Cerebellar nuclear complex (tissue), 1 donor: ENCODE data around the gene STAT5A.

Experiments used
- DNase-seq, 2 experiments: peaks; one replicate each; lab custom pipeline; 2025; lab: John Stamatoyannopoulos, UW

Gene STAT5A

GRCh38 chr17:42268236-42268635 is 20.1 kb upstream of the STAT5A start:
- DNase-seq: no peak

DNA sequence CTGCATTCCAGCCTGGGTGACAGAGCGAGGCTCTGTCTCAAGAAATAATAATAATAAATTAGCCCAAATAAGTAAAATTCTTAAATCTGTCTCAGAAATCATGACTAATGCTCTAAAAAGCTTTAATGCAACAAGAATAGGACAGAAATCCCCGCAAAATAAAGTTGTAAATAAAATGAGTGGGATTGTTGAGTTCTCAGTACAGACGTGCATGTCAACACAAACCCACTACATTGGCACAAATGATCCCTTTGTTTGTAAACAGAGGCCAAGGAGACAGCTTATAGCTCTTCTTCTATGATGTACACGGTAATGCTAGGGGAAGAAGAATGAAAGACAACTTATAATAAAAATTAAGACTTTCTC is 18.1 kb upstream of the STAT5A start:
- DNase-seq: no peak

DNA sequence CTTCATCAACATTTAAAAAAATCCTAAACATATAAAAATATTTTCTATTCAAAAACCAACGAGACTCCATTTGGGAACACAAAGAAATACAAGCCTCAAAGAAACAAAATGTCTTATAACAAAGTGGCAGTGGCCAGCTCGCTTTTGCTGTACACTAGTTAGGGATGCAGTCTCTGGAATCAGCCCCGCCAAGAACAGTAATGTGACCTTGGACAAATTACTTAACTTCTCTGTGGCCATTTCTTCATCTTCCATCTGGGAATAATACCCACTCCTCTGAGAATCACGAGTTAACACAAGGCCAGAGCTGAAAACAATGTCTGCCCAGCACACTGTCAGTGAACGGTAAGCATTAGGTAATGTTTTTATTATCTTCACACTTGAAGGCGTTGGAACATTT is 17.7 kb upstream of the STAT5A start:
- no peak for DNase-seq

DNA sequence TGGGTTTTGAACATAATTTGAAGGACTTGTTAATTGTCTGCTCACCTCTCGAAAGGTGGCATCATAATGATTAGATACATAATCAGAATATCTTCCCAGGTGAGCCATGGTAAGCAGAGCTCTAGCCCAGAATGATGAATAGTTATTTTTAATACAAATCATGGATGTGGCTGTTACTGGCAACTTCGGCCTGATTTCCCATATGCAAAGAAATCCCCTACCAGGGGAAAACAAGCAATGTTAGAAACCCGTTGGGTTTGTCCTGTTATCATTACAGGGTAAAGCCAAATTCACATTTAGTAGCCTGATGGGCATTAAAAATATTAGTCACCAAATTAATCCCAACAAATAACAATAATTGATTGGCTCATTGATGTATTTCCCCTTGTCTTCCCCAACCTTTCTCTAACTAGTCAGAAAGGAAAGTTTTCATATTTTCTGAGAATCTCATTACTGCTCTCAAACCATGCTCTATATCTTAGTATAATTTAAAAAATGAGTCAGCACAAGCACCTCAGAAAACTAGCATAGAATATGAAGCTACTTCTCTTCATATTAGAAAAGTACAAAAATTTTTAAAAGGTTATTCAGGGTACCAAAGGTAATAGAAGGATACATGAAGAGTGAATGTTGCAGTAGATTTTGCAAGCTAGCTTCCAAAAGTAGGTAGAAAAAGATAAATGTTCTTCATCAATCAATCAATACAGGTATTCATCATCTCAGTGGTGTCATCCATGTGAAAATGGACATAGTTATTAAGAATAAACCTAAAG is 17.1 kb upstream of the STAT5A start:
- DNase-seq: no peak

- DNase-seq: no peak
These were observed 16.6 kb upstream of the STAT5A start for GRCh38 chr17:42271779-42272035.

- DNase-seq: no peak
These were observed 16.0 kb upstream of the STAT5A start for GRCh38 chr17:42272162-42272907.

DNA sequence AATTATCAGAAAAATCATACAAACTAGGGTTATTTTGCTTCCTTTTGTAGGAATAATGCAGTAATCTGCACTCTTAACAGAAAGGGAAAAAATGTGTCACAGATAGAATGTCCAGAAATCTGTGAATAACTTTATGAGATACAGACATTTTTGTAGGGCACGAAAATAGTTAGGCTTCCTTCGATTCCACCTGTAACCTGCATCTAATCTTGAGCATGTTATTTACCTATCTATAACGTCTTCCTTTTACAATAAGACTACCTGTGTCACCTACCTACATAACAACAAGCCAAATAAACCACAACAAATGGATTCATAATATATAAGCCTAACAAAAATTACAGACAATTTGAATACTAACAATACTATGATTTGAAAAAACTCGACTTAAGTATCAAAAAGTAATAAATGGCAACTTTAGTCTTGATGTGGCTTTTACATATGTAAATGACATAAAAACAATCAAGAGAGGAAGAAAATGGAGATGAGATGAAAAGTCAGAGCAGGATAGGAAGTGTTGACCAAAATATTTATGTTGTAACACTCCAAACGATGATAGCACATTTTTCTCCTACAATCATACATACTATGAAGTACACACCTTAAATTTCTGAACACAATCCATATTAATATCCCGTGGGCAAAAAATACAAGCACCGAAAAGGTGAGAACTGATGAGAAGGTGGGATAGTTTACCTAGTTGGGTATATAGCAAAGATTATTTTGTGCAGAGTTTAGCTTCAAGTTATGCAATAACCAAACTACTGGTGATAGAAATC is 14.6 kb upstream of the STAT5A start:
- no peak for DNase-seq

GRCh38 chr17:42274253-42274542 is 14.1 kb upstream of the STAT5A start:
- DNase-seq: no peak

DNA sequence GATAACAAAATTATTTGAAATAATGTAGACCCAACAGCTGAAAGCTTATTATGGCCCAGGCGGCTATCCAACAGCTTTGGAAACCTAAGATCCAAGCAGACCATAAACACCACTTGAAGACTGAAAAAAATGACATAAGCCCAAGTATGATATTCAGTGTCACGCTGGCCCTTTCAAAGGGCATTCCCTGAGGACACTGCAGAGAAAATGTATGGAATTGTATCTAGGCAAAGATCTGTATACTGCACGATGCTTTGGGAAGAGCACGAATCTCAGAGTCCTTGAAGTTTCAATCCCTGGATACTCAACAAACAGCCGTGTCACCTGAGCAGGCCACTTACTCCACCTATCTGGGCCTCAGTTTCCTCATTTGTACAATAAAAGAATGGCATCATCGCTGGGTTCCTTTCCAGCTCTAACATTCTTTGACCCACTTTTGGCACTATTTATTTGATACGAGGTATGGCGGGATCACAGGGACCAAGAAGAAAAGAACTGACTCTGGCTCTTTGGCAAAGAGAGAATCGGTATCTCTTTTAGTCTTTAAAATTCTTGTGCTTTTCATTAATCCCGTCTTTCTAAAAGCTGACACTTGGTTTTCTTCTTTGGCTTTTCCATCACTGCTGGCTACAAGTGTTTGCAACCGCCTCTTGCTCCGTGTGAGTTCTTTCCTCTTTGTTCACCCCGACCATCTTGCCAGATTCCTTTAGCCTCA is 13.3 kb upstream of the STAT5A start:
- DNase-seq: no peak

- no peak for DNase-seq
These were observed 12.6 kb upstream of the STAT5A start for GRCh38 chr17:42275527-42276358.

GRCh38 chr17:42276359-42276608 is 12.0 kb upstream of the STAT5A start, which contains the start of gene STAT5B:
Gene STAT5B (minus strand): TSS chr17:42276391. CDS start chr17:42232127, 44,264 bp downstream.
- no peak for DNase-seq

- DNase-seq: no peak
These were observed 11.5 kb upstream of the STAT5A start for GRCh38 chr17:42276609-42277341.

DNA sequence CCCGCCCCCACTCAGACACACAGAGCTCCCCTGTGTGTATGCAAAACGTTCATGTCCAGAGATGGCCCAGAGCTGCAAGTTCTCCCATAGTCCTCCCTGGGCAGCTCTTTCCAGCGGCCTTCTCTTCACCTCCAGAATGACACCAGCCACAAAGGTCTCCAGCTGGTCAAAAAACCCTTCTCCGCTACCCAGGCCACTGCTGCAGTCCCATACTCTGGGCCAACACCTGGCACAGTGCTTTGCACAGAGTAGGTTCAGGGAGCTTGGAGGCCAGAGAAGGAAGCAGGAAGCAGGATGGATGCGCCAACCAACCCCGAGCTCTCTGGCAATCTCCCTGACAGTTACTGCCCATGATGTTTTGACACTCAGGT is 11.0 kb upstream of the STAT5A start:
- DNase-seq: no peak

DNA sequence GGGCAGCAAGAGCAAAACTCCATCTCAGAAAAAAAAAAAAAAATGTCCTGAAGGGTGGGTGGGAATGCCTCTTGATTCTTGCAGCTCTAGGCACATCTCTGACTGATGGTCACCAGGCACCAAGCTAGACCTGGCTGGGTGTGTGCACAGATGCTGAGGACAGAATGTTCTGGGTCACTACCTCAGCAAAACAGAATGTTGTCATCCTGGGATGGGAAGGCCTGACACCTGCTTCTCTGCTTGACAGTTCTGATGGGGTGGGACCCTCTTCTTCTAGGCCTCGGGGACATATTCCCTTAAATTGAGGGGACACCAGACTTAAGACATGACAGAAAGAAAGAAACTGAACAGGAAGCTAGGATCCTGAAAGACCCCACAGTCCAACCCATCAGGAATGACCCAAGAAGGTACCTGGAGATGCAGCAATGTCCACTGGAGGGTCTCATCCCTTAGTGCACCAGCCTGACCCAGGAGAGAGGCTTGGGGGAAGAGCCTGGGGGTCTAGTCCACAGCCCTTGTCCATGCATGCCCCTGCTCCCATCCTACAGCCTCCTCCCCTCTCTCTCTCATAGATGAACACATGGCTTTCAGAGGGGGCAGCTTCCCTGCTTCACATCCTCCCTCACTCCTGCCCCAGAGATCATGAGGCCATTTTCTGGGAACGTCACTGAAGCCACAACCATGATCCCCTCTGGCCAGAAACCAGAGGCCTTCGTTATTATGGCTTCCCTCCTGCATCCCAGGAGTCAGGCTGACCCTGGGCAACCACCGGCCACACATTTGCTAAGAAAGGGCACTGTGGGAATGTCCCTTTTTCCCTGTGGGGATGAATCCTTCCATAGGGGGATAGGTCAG is 8.3 kb upstream of the STAT5A start:
- DNase-seq: no peak

DNA sequence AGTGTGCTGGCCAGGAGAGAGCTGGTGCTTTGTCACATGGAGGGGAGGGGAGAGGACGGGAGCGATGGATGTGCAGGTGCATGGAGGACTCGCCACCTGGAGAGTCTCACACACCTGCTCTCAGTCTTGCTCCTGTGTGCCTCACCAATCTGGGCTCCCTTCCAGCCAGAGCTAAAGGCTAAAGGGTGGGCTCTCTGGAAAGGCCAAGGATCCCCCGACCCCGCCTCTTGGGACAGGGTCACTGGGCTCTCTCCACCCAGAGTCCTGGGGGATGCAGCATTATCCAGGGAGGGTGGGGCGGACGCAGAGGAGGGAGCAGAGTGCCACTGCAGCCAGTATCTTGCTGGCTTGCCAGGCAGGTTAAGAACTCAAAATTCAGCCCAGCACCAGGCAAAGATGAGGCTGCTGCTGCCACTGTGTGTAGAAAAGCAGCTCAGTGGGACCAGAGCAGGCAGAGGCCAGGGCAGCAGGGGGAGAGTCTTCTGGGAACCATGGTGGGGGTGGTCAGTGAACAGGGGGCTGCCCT is 6.7 kb upstream of the STAT5A start:
- no peak for DNase-seq

- DNase-seq: no peak
These were observed 5.7 kb upstream of the STAT5A start for GRCh38 chr17:42282478-42283080.

- DNase-seq: no peak
These were observed 4.9 kb upstream of the STAT5A start for GRCh38 chr17:42283241-42284023.

DNA sequence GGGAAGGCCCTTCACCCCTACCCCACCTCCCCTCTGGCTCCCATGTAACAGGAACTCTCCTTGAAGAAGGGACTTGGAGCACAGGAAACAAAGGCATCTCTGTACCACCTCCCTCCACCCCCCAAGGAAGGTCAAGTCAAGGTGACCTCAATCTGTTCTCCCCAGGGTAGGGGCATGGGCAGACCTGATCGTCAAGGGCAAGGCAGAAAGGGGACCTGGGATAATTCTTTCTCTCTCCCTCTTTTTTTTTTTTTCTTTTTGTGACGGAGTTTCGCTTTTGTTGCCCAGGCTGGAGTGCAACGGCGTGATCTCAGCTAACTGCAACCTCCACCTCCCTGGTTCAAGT is 4.3 kb upstream of the STAT5A start:
- DNase-seq: no peak

DNA sequence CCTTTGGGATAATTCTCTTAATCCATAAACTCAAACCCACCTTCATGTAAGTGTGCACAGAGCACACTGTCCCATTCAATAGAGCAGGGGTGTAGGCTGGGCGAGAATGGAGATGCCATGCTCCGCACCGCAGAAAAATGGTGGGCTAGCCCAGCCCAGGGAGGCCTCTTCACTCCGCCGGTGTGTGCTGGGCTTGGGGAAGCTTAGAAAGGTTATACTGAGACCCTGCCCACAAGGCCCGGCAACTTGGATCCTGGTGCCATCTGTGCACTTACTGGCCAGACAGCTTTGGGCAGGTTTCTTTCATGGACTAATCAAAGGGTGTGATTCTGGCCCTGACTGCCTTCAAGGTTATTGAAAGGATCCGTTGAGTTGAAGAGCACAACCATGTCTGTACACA is 3.7 kb upstream of the STAT5A start:
- no peak for DNase-seq
